Measurements from ENCODE around the gene RNF213. TPM values are rescaled to one million over a fixed set of nuclear protein-coding genes. Genes with fewer than 3 reads are reported as not detected.
"Not testable (repeated sequence)": the region's sequence is repeated elsewhere in the genome, so short reads cannot be mapped to it uniquely, and the experiment has no call there.

The RNF213 gene
- total RNA-seq, 1 experiment from 2014 or later: 70.5 TPM

- TF ChIP-seq ZSCAN18 (CRISPR knock-in tag; IDR thresholded peaks at IDR 0.05) (no peak), ZNF416 (CRISPR knock-in tag; IDR thresholded peaks at IDR 0.05) (no peak), CBFB (CRISPR knock-in tag; IDR thresholded peaks at IDR 0.05; ENCODE audit: low read depth) (no peak), E2F5 (CRISPR knock-in tag; IDR thresholded peaks at IDR 0.05) (no peak), ZNF396 (CRISPR knock-in tag; IDR thresholded peaks at IDR 0.05; ENCODE audit: borderline replicate concordance) (no peak)
These were observed 23.3 kb upstream of the RNF213 start (continued) for GRCh38 chr17:80237386-80237785.

GRCh38 chr17:80242505-80242904 lies 18.1 kb upstream of the RNF213 start:
- Mint-ChIP-seq H3K27ac (no peak overlapping the region), H3K4me3 (no peak overlapping the region), H3K27me3 (ENCODE audit: low read depth) (no peaks in the 10 kb centered on the region), H3K36me3 (peaks cover 42% of the 10 kb centered on the region), H3K4me1 (no peaks in the 10 kb centered on the region), H3K9me3 (no peaks in the 10 kb centered on the region)
- ChIA-PET CTCF (no interaction called here), POLR2A (no interaction called here)
- DNase-seq (ENCODE audit: low spot score) (no peak), ATAC-seq (no peak)
- TF ChIP-seq ELF4 (CRISPR knock-in tag; IDR thresholded peaks at IDR 0.05; ENCODE audit: low read depth): no peak
- no peak for TF ChIP-seq IRF1 (CRISPR knock-in tag; IDR thresholded peaks at IDR 0.05)
- no peak for TF ChIP-seq SOX15 (CRISPR knock-in tag; IDR thresholded peaks at IDR 0.05)
- no peak for TF ChIP-seq CBFB (CRISPR knock-in tag; IDR thresholded peaks at IDR 0.05; ENCODE audit: low read depth)
- no peak for TF ChIP-seq ATF1 (CRISPR knock-in tag; IDR thresholded peaks at IDR 0.05)
- no peak for TF ChIP-seq E2F1 (CRISPR knock-in tag; IDR thresholded peaks at IDR 0.05)
- TF ChIP-seq IRF2 (CRISPR knock-in tag; IDR thresholded peaks at IDR 0.05; ENCODE audit: borderline replicate concordance, low read depth): no peak
- TF ChIP-seq ZNF121 (CRISPR knock-in tag; IDR thresholded peaks at IDR 0.05): no peak
- no peak for TF ChIP-seq USF1 (CRISPR knock-in tag; IDR thresholded peaks at IDR 0.05)
- TF ChIP-seq SP1 (CRISPR knock-in tag; conservative IDR thresholded peaks at IDR 0.05): no peak

GRCh38 chr17:80243526-80244433 lies 16.9 kb upstream of the RNF213 start:
- Mint-ChIP-seq H3K27me3 (ENCODE audit: low read depth) (no peaks in the 10 kb centered on the region), H3K36me3 (peaks cover 34% of the 10 kb centered on the region), H3K4me3 (no peak overlapping the region), H3K4me1 (no peaks in the 10 kb centered on the region), H3K27ac (no peak overlapping the region), H3K9me3 (no peaks in the 10 kb centered on the region)
- ChIA-PET CTCF (no interaction called here), POLR2A (no interaction called here)
- TF ChIP-seq TP53 (CRISPR knock-in tag; IDR thresholded peaks at IDR 0.05): no peak
- no peak for TF ChIP-seq MYBL2 (CRISPR knock-in tag; IDR thresholded peaks at IDR 0.05)
- TF ChIP-seq RORB (CRISPR knock-in tag; IDR thresholded peaks at IDR 0.05): no peak
- TF ChIP-seq ATF1 (CRISPR knock-in tag; IDR thresholded peaks at IDR 0.05): no peak
- no peak for TF ChIP-seq USF2 (CRISPR knock-in tag; IDR thresholded peaks at IDR 0.05)
- TF ChIP-seq TEAD1 (CRISPR knock-in tag; IDR thresholded peaks at IDR 0.05): no peak
- ATAC-seq (no peak), DNase-seq (ENCODE audit: low spot score) (no peak)

GRCh38 chr17:80244448-80244847 lies 16.2 kb upstream of the RNF213 start:
- POLR2A ChIA-PET; H3K4me3 Mint-ChIP-seq; ATAC-seq; H3K27me3 Mint-ChIP-seq (ENCODE audit: low read depth); H3K4me1 Mint-ChIP-seq; H3K27ac Mint-ChIP-seq; H3K9me3 Mint-ChIP-seq; DNase-seq (ENCODE audit: low spot score): not testable (repeated sequence)
- CTCF ChIA-PET: interaction anchor here (0.7 kb wide), 1 partner anchor 251 kb away, joined by 4 read pairs; no protein-coding TSS in a partner anchor
- peaks cover 34% of the 10 kb centered on the region for H3K36me3 Mint-ChIP-seq

Measured in WTC11 (cell line).